Retinal pigment epithelial cell (primary cell): ENCODE data around the gene ARHGAP18.

Source experiments
- DNase-seq: peaks from one replicate; pipeline ENCODE4 v3.0.0-alpha.2; 2010; ENCODE audit warnings: low read depth
- H3K4me3 ChIP-seq: 2 replicates; pipeline ENCODE4 v1.5.1; 2011; ENCODE audit warnings: mild to moderate bottlenecking, low read length, control low read depth, moderate library complexity
- TF ChIP-seq, protein P1 (sequence below): conservative IDR thresholded peaks from 2 replicates; pipeline ENCODE4 v1.5.1; 2011; ENCODE audit warnings: low read depth, low read length, control low read depth, inconsistent platforms

The ARHGAP18 gene

DNA sequence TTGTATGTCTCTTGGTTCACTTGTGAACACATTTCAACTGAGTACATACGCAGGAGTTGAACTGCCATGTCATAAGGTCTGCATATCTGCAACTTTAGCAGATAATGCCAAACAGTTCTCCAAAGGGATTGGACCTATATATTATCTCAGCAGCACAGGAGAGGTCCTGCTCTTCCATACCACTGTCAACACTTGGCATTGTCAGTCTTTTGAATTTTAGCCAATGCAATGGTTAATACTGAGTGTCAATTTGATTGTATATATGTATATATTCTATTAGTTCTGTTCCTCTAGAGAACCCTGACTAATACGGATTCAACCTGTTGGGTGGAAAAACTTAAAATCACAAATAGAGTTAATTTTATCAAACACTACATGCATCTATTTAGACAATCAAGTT, 26.1 kb upstream of the ARHGAP18 start:
- TF ChIP-seq, protein P1, sequence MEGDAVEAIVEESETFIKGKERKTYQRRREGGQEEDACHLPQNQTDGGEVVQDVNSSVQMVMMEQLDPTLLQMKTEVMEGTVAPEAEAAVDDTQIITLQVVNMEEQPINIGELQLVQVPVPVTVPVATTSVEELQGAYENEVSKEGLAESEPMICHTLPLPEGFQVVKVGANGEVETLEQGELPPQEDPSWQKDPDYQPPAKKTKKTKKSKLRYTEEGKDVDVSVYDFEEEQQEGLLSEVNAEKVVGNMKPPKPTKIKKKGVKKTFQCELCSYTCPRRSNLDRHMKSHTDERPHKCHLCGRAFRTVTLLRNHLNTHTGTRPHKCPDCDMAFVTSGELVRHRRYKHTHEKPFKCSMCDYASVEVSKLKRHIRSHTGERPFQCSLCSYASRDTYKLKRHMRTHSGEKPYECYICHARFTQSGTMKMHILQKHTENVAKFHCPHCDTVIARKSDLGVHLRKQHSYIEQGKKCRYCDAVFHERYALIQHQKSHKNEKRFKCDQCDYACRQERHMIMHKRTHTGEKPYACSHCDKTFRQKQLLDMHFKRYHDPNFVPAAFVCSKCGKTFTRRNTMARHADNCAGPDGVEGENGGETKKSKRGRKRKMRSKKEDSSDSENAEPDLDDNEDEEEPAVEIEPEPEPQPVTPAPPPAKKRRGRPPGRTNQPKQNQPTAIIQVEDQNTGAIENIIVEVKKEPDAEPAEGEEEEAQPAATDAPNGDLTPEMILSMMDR, result no peak
- DNase-seq, result no peak
- no peak overlapping the region for H3K4me3 ChIP-seq

DNA sequence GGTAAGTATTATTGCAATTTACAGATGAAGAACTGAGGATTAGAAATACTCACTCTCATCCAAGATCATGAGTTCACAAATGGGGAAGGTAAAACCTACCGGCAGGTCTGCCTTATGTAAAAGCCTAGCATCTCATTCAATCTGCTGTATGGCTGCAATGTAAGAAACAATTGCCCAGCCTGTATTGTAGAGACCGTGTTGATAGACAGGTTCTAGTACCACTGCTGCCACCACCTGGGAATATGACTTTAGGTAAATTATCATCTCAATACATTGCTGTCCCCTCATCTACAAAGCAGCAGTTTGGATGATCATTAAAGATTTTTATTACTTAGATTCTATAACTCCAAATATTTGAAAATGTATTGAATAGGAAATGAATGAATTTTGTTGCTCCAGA, 23.3 kb upstream of the ARHGAP18 start:
- DNase-seq, result no peak
- H3K4me3 ChIP-seq, result no peak overlapping the region
- TF ChIP-seq, protein P1, result no peak

DNA sequence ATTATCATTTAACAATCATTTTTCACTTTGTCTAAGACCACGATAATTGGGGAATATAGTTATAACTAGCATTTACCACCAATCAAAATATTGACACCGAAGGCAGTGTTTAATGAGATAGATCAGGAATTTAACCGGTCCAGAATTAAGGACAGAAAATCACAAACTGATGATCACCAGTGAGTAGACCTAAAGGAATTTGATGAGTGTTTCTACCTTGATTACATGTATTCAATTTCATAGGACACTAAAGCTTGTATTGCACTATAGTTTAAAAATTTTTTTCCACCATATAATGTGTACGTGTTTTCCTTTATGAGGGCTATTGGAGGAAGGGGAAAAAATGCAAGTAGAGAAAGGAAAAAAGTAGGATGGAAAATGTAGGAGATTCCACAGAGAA, 22.6 kb upstream of the ARHGAP18 start:
- TF ChIP-seq, protein P1, result no peak
- H3K4me3 ChIP-seq, result no peak overlapping the region
- no peak for DNase-seq

DNA sequence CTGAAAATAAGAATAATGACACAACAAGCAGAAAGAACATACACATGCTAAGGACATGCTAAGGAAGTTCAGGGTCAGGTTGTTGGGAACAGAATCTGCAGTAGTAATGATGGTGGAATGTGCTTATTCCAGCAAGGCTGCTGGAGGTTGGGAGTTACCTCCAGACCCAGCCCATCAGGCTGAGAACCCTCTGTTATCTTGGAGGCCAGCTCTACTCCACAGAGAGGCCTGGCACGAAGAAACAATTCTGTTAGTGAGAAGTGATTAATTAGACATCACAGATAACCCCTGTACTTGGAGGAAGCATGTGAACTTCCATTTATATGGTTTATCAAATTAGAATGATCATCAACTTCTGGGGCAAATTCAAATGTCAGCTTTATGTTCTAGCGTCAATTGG, 22.1 kb upstream of the ARHGAP18 start:
- H3K4me3 ChIP-seq, result no peak overlapping the region
- TF ChIP-seq, protein P1, result no peak
- no peak for DNase-seq

DNA sequence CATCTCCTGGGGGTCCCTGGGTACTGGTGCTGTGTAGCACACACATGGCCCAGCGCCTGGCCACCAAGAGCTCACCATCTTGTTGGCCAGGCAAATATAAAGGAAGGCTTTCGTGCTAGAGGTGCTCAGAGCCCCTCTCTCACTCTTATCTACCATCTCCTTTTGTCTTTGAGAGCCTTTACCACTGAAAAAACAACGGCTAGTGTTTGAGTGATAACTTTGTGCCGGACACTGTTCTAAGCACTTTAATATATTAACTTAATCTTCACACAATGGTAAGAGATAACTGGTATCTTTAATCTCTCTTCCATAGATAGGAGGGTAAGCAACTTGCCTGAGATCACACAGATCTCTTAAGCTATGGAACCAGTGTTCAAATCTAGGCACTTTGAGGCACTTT, 21.5 kb upstream of the ARHGAP18 start:
- H3K4me3 ChIP-seq, result no peak overlapping the region
- TF ChIP-seq, protein P1, result no peak
- no peak for DNase-seq

DNA sequence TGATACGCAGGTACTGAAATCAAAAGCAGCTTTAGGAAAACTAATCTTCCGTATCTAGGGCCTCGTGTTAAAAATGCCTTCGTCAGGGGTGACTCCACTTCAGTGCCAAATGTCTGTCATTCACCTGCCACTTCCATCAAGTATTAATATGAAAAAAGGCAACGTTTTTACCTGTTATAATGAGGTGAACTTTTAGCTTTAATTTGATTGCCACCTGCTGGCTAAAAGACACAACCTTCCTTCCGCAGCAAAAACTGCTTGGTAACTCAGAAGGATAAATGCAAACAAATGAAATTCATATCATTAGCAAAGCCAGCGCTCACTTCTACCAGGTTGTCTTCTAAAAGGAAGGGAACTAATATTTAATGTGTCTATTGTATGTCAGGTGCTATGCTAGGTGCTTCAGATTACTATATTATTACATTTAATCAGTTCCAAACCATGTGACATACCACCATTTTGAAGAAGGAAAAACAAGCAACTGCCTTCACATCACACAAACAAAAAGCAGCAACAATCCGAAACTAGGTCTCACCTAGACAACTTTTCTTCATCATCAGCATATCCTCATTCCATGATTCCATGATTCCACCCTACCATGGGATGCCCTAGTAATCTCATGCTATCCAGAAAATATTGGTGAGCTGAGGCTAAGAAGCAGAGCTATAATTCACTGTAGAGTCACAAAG, 20.6 kb upstream of the ARHGAP18 start:
- H3K4me3 ChIP-seq, result no peak overlapping the region
- no peak for DNase-seq
- TF ChIP-seq, protein P1, result peak; percentile 61

DNA sequence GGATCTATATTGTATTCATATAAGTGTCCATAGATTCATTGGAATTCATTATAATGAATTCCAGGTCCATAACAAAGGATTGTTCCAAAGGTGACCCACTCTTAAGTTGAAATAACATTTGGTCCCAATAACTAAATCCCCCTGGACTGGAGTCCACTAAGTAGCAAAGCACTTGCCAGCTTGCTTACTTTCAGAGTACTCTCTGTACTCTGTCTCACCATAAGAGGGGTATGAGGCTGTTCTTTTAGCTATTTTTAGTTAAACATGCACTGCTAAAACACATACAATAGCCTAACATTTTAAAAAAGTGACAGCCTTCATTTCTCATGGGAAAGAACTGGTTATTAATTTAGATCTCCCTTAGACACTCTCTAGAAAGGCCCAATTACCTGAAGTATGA, 16.7 kb upstream of the ARHGAP18 start:
- H3K4me3 ChIP-seq, result no peak overlapping the region
- TF ChIP-seq, protein P1, result no peak
- DNase-seq, result no peak
